K562 (cell line): ENCODE measurements around the gene HAUS3. TPM values are rescaled to one million over a fixed set of nuclear protein-coding genes. Genes with fewer than 3 reads are reported as not detected.

Experiments used
- ATF1 ChIP-seq, 2 experiments: fragments of 450-650 bp in 1 of 2; IDR thresholded peaks; 2 replicates each; pipeline ENCODE4 v1.6.1; 2016; ENCODE audit warnings: missing compliant biosample characterization in 1 of 2, missing genetic modification characterization in 1 of 2
- CXXC5 ChIP-seq: fragments of 250-450 bp; sonication (Bioruptor Pico); IDR thresholded peaks from 2 replicates; pipeline ENCODE4 v1.8.0; 2022; ENCODE audit warnings: inconsistent platforms, mild to moderate bottlenecking, moderate library complexity
- HDAC1 ChIP-seq, 2 experiments: fragments of 450-650 bp; IDR thresholded peaks; 2 replicates each; pipeline ENCODE4 v1.6.1; 2016 to 2017; ENCODE audit warnings: inconsistent platforms in 1 of 2, mild to moderate bottlenecking in 1 of 2, moderate library complexity in 1 of 2
- HDAC2 ChIP-seq: fragments of 450-650 bp; IDR thresholded peaks from 2 replicates; pipeline ENCODE4 v1.6.1; 2016; ENCODE audit warnings: mild to moderate bottlenecking
- HNRNPUL1 ChIP-seq: fragments of 200-400 bp; formaldehyde crosslinking; IDR thresholded peaks from 2 replicates; pipeline ENCODE4 v1.6.1; 2017; ENCODE audit warnings: low read length
- NCOA2 ChIP-seq, 2 experiments: fragments of 450-650 bp; IDR thresholded peaks; 2 replicates each; pipeline ENCODE4 v1.6.1; 2018; ENCODE audit warnings: mild to moderate bottlenecking in 2 of 2, moderate library complexity in 1 of 2; ENCODE audit not compliant: partially characterized antibody in 2 of 2
- PHF8 ChIP-seq: fragments of 200-600 bp; sonication (generic); IDR thresholded peaks from 2 replicates; pipeline ENCODE4 v1.6.1; 2012; ENCODE audit warnings: mixed run types, mild to moderate bottlenecking, inconsistent platforms, low read length, moderate library complexity, borderline replicate concordance
- POLR3A ChIP-seq: IDR thresholded peaks from 2 replicates; pipeline ENCODE4 v1.6.1; 2011; ENCODE audit warnings: borderline replicate concordance, mild to moderate bottlenecking, moderate library complexity; ENCODE audit not compliant: insufficient read length, insufficient read depth; ENCODE audit errors: extremely low read depth
- RNF2 ChIP-seq: sonication (generic); IDR thresholded peaks from 2 replicates; pipeline ENCODE4 v1.6.1; 2016
- SAFB2 ChIP-seq: fragments of 200-400 bp; formaldehyde crosslinking; IDR thresholded peaks from 2 replicates; pipeline ENCODE4 v1.6.1; 2018; ENCODE audit warnings: borderline replicate concordance, low read length, low read depth, moderate library complexity; ENCODE audit not compliant: severe bottlenecking
- TAF1 ChIP-seq: IDR thresholded peaks from 2 replicates; pipeline ENCODE4 v1.6.1; 2011; ENCODE audit warnings: mild to moderate bottlenecking, low read length, moderate library complexity; ENCODE audit not compliant: insufficient read depth, control insufficient read depth, severe bottlenecking; ENCODE audit errors: extremely low read depth
- TARDBP ChIP-seq: fragments of 450-650 bp; IDR thresholded peaks from 2 replicates; pipeline ENCODE4 v1.6.1; 2016
- TCF3 ChIP-seq: sonication (generic); formaldehyde crosslinking; IDR thresholded peaks from 2 replicates; pipeline ENCODE4 v1.4.0; 2020; ENCODE audit warnings: mild to moderate bottlenecking, missing genetic modification reagents
- ZBTB9 ChIP-seq: fragments of 450-650 bp; formaldehyde crosslinking; IDR thresholded peaks from 2 replicates; pipeline ENCODE4 v1.4.0; 2020; ENCODE audit warnings: mild to moderate bottlenecking, moderate library complexity
- ZNF324 ChIP-seq: fragments of 250-450 bp; sonication (Bioruptor Pico); IDR thresholded peaks from 2 replicates; pipeline ENCODE4 v1.4.0; 2020; ENCODE audit warnings: mild to moderate bottlenecking
- ZNF436 ChIP-seq: fragments of 250-450, 450-650 bp; sonication (Bioruptor Pico); formaldehyde crosslinking; IDR thresholded peaks from 2 replicates; pipeline ENCODE4 v1.7.0; 2020; ENCODE audit warnings: mild to moderate bottlenecking
- ZNF551 ChIP-seq: fragments of 250-450 bp; sonication (Bioruptor Pico); IDR thresholded peaks from 2 replicates; pipeline ENCODE4 v1.5.0; 2021; ENCODE audit warnings: mild to moderate bottlenecking, moderate library complexity
- ZNF766 ChIP-seq: fragments of 200-800 bp; sonication (Bioruptor generic); conservative IDR thresholded peaks from 2 replicates; pipeline ENCODE4 v1.6.1; 2016; ENCODE audit warnings: missing genetic modification characterization, missing compliant biosample characterization
- polyA plus RNA-seq, 8 experiments: library from polyadenylated mRNA; depleted of rRNA in 4 of 8; stranded (reverse) in 5 of 8; unstranded in 3 of 8; fragments of >200 nt; fragmentation: Nextera tagmentation in 2 of 8; fragmentation: Illumina TruSeq in 1 of 8; extraction: Ambion mirVana in 2 of 8; extraction: Trizol in 1 of 8; gene quantifications; 2 replicates each; pipeline versions ENCODE4 v1.2.1 to v1.2.3, GENCODE V29; 2011 to 2014; ENCODE audit warnings: inconsistent platforms in 1 of 8, missing spikeins in 1 of 8
- total RNA-seq, 7 experiments: library from RNA; depleted of rRNA in 6 of 7; stranded (reverse); fragments of >200 nt in 6 of 7; fragmentation: Illumina TruSeq in 2 of 7; extraction: Trizol in 2 of 7; gene quantifications; 2 replicates each; pipeline versions ENCODE4 v1.2.1 to v1.2.3, GENCODE V29; 2011 to 2021; ENCODE audit warnings: low replicate concordance in 1 of 7
- TF ChIP-seq, protein P1 (sequence below): fragments of 450-650 bp; IDR thresholded peaks from 2 replicates; pipeline ENCODE4 v1.6.1; 2014; ENCODE audit warnings: low read depth, mild to moderate bottlenecking, moderate library complexity, borderline replicate concordance
- TF ChIP-seq, protein P2 (sequence below): fragments of 450-650 bp; IDR thresholded peaks from 2 replicates; pipeline ENCODE4 v1.6.1; 2016
- TF ChIP-seq, protein P3 (sequence below): fragments of 200-400 bp; formaldehyde crosslinking; IDR thresholded peaks from 2 replicates; pipeline ENCODE4 v1.6.1; 2017; ENCODE audit warnings: mild to moderate bottlenecking, low read depth, low read length, moderate library complexity

The HAUS3 gene
- total and polyA plus RNA-seq, 9 of the 15 experiments (the other 6 are each of a cell fraction or from before 2014, with no cell fraction given): 8.9 to 25.7 (median 21.5) TPM

DNA sequence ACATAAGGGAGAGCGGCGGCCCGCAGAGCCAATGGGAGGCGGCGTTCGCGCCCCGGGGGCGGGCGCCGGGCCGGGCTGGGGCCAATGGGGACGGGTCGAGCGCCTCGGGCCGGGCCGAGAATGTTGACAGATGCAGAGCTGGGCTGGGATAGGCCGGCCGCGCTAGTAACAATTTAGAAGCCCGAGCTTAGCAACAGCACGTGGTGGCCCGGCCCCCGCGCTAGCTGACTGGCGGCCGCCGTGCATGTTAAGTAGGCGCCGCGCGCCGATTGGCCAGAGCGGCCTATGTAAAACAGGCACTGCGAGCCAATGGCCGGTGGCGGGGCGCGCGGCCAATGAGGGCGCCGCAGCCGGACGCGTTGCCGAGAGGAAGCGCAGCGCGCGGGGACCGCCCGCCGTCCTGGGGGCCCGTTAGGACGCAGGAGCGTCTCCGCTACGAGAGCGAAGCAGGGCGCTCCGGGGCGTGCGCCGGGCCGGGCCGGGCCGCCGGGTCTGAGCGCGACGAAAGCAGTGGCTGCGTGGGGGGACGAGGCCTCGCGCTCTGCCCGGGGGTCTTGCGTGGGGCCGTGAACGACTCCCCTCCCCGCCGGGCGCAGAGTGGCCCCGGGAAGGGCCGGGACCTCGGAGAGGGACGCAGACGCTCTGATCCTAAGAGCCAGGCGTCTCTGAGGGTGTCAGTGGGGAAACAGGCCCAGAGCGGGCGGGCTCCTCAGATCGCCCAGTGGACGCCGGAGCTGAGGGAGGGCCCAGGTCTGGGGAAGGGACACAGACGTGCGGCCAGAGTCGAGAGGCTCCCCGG is 20.4 kb upstream of the HAUS3 start (continued):
- TF ChIP-seq TAF1 (peak; percentile 35), ATF1 (CRISPR knock-in tag; IDR thresholded peaks at IDR 0.05) (no peak), ATF1 (tag; IDR thresholded peaks at IDR 0.05) (peak; percentile 79), ZNF766 (CRISPR knock-in tag) (no peak), SAFB2 (no peak), ZBTB9 (peak; percentile 76; the same call in 1 of the 2 replicates), TARDBP (no peak), HNRNPUL1 (no peak), ZNF436 (CRISPR knock-in tag) (no peak), PHF8 (peak; percentile 80), ZNF324 (no peak), RNF2 (peak; percentile 37; the same call in 1 of the 2 replicates), HDAC2 (no peak), HDAC1 (IDR thresholded peaks at IDR 0.05) (peak in 1 of 2 experiments; percentile 54; a peak in 1 of 4 replicates), POLR3A (no peak), NCOA2 (IDR thresholded peaks at IDR 0.05; ENCODE audit: partially characterized antibody in 2 of 2) (no peak), CXXC5 (CRISPR knock-in tag) (peak; percentile 98), TCF3 (CRISPR knock-in tag) (no peak), ZNF551 (no peak)
- TF ChIP-seq, protein P1, sequence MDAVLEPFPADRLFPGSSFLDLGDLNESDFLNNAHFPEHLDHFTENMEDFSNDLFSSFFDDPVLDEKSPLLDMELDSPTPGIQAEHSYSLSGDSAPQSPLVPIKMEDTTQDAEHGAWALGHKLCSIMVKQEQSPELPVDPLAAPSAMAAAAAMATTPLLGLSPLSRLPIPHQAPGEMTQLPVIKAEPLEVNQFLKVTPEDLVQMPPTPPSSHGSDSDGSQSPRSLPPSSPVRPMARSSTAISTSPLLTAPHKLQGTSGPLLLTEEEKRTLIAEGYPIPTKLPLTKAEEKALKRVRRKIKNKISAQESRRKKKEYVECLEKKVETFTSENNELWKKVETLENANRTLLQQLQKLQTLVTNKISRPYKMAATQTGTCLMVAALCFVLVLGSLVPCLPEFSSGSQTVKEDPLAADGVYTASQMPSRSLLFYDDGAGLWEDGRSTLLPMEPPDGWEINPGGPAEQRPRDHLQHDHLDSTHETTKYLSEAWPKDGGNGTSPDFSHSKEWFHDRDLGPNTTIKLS: no peak
- TF ChIP-seq, protein P2, sequence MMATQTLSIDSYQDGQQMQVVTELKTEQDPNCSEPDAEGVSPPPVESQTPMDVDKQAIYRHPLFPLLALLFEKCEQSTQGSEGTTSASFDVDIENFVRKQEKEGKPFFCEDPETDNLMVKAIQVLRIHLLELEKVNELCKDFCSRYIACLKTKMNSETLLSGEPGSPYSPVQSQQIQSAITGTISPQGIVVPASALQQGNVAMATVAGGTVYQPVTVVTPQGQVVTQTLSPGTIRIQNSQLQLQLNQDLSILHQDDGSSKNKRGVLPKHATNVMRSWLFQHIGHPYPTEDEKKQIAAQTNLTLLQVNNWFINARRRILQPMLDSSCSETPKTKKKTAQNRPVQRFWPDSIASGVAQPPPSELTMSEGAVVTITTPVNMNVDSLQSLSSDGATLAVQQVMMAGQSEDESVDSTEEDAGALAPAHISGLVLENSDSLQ: peak; percentile 99
- TF ChIP-seq, protein P3, sequence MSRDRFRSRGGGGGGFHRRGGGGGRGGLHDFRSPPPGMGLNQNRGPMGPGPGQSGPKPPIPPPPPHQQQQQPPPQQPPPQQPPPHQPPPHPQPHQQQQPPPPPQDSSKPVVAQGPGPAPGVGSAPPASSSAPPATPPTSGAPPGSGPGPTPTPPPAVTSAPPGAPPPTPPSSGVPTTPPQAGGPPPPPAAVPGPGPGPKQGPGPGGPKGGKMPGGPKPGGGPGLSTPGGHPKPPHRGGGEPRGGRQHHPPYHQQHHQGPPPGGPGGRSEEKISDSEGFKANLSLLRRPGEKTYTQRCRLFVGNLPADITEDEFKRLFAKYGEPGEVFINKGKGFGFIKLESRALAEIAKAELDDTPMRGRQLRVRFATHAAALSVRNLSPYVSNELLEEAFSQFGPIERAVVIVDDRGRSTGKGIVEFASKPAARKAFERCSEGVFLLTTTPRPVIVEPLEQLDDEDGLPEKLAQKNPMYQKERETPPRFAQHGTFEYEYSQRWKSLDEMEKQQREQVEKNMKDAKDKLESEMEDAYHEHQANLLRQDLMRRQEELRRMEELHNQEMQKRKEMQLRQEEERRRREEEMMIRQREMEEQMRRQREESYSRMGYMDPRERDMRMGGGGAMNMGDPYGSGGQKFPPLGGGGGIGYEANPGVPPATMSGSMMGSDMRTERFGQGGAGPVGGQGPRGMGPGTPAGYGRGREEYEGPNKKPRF: no peak
